CD14-positive monocyte (primary cell): ENCODE measurements around the gene ARL15. TPM values are rescaled to one million over a fixed set of nuclear protein-coding genes. Genes with fewer than 3 reads are reported as not detected.

Source experiments
- DNase-seq, 3 donors: peaks; one replicate each; pipeline ENCODE4 v3.0.0-alpha.2; 2011 to 2022
- H2AFZ ChIP-seq: 2 replicates; pipeline ENCODE4 v1.6.0; 2012; ENCODE audit warnings: mild to moderate bottlenecking, low read depth, low read length, inconsistent platforms; ENCODE audit not compliant: insufficient read depth, poor library complexity, severe bottlenecking
- H3K27ac ChIP-seq, 2 donors: 1 replicate in 1 of 2; 2 replicates in 1 of 2; pipeline ENCODE4 v1.5.1; 2012 to 2013; ENCODE audit warnings: low read length in 2 of 2, control low read depth in 1 of 2, inconsistent platforms in 1 of 2, low read depth in 1 of 2, mild to moderate bottlenecking in 1 of 2
- H3K27me3 ChIP-seq, 2 donors: one replicate each; pipeline versions ENCODE4 v1.6.0 to v1.6.1; 2011 to 2013; ENCODE audit warnings: low read length in 2 of 2; ENCODE audit not compliant: control insufficient read depth in 2 of 2, insufficient read depth in 2 of 2
- H3K36me3 ChIP-seq, 2 donors: replicated peaks in 1 of 2; 1 replicate in 1 of 2; 2 replicates in 1 of 2; pipeline versions ENCODE4 v1.5.1 to v1.6.1; 2012 to 2013; ENCODE audit warnings: low read length in 2 of 2, control low read depth in 1 of 2, inconsistent platforms in 1 of 2, mild to moderate bottlenecking in 1 of 2; ENCODE audit not compliant: insufficient read depth in 2 of 2, control insufficient read depth in 1 of 2
- H3K4me1 ChIP-seq, 2 donors: 1 replicate in 1 of 2; 2 replicates in 1 of 2; pipeline versions ENCODE4 v1.5.1 to v1.6.1; 2012 to 2013; ENCODE audit warnings: low read length in 2 of 2, control low read depth in 1 of 2, inconsistent platforms in 1 of 2, mild to moderate bottlenecking in 1 of 2, moderate library complexity in 1 of 2; ENCODE audit not compliant: insufficient read depth in 2 of 2, control insufficient read depth in 1 of 2
- H3K4me2 ChIP-seq: replicated peaks from 2 replicates; pipeline ENCODE3; 2012; ENCODE audit warnings: low read length, moderate library complexity, mild to moderate bottlenecking; ENCODE audit not compliant: poor library complexity, severe bottlenecking; ENCODE audit errors: extremely low read depth
- H3K4me3 ChIP-seq, 3 experiments: fragments of 200-600 bp in 1 of 3; sonication (generic) in 1 of 3; replicated peaks in 1 of 3; 1 replicate in 2 of 3; 2 replicates in 1 of 3; pipeline ENCODE4 v1.5.1; 2011 to 2013; ENCODE audit warnings: low read length in 3 of 3, mild to moderate bottlenecking in 3 of 3, control low read depth in 2 of 3, low read depth in 2 of 3, inconsistent platforms in 1 of 3, moderate library complexity in 1 of 3
- H3K79me2 ChIP-seq: 2 replicates; pipeline ENCODE4 v1.6.0; 2012; ENCODE audit warnings: mild to moderate bottlenecking, control low read depth, inconsistent platforms, low read length, moderate library complexity; ENCODE audit not compliant: insufficient read depth
- H3K9ac ChIP-seq: 2 replicates; pipeline ENCODE4 v1.6.0; 2017; ENCODE audit warnings: low read length, mild to moderate bottlenecking; ENCODE audit not compliant: insufficient read depth, poor library complexity, severe bottlenecking
- H3K9me3 ChIP-seq, 2 donors: replicated peaks in 1 of 2; 1 replicate in 1 of 2; 2 replicates in 1 of 2; pipeline versions ENCODE4 v1.5.1 to v1.6.1; 2012 to 2013; ENCODE audit warnings: low read length in 2 of 2, control low read depth in 1 of 2; ENCODE audit not compliant: control insufficient read depth in 1 of 2, insufficient read depth in 1 of 2
- H4K20me1 ChIP-seq: 2 replicates; pipeline ENCODE4 v1.6.0; 2012; ENCODE audit warnings: mild to moderate bottlenecking, low read length, control low read depth, moderate library complexity; ENCODE audit not compliant: insufficient read depth
- H3K27ac Mint-ChIP-seq, 7 donors: one replicate each; pipeline ENCODE4 v1.8.0; 2020; ENCODE audit warnings: mild to moderate bottlenecking in 7 of 7, mixed read lengths in 7 of 7, moderate library complexity in 6 of 7, inconsistent platforms in 2 of 7
- H3K27me3 Mint-ChIP-seq, 3 donors: one replicate each; pipeline ENCODE4 v1.8.0; 2021 to 2022; ENCODE audit warnings: low read depth in 3 of 3, mild to moderate bottlenecking in 3 of 3, mixed read lengths in 3 of 3, moderate library complexity in 3 of 3, inconsistent platforms in 1 of 3
- H3K36me3 Mint-ChIP-seq, 2 donors: one replicate each; pipeline ENCODE4 v1.8.0; 2020; ENCODE audit warnings: mixed read lengths in 2 of 2, inconsistent platforms in 1 of 2, mild to moderate bottlenecking in 1 of 2
- H3K4me1 Mint-ChIP-seq: one replicate; pipeline ENCODE4 v1.8.0; 2020; ENCODE audit warnings: mild to moderate bottlenecking, mixed read lengths
- H3K4me3 Mint-ChIP-seq, 2 donors: one replicate each; pipeline ENCODE4 v1.8.0; 2020; ENCODE audit warnings: mild to moderate bottlenecking in 2 of 2, mixed read lengths in 2 of 2, moderate library complexity in 1 of 2
- H3K9me3 Mint-ChIP-seq, 7 donors: one replicate each; pipeline ENCODE4 v1.8.0; 2020 to 2022; ENCODE audit warnings: mixed read lengths in 7 of 7, mild to moderate bottlenecking in 6 of 7, moderate library complexity in 6 of 7, inconsistent platforms in 2 of 7
- CTCF ChIP-seq: fragments of 200-600 bp; IDR thresholded peaks from one replicate; pipeline ENCODE4 v1.8.0; 2022; ENCODE audit warnings: antibody characterized with exemption, mild to moderate bottlenecking
- WGBS: methylation state at CpG from one replicate; pipeline ENCODE4 v1.1.5; 2013; ENCODE audit warnings: missing lambda C conversion rate; ENCODE audit not compliant: insufficient coverage; 5-methylcytosine and 5-hydroxymethylcytosine counted together
- intact Hi-C, 2 donors: fragments of 100-400 bp; cut with micrococcal nuclease; formaldehyde crosslinking; loops; one replicate each; pipeline versions ENCODE4 v1.15.0 to v1.15.1; 2023
- polyA plus RNA-seq, 3 donors: library from polyadenylated mRNA; depleted of rRNA in 1 of 3; unstranded in 2 of 3; stranded (reverse) in 1 of 3; fragments of 300-500 nt in 2 of 3; fragments of >200 nt in 1 of 3; fragmentation: Illumina TruSeq in 2 of 3; gene quantifications; 1 replicate in 2 of 3; 2 replicates in 1 of 3; pipeline ENCODE4 v1.2.3, GENCODE V29; 2012 to 2021

Gene ARL15
- polyA plus RNA-seq, 3 donors: 10.5 to 27.6 (median 18.0) TPM

GRCh38 chr5:53969176-53969730, 341.1 kb downstream of the ARL15 start:
- no peak for TF ChIP-seq CTCF

DNA sequence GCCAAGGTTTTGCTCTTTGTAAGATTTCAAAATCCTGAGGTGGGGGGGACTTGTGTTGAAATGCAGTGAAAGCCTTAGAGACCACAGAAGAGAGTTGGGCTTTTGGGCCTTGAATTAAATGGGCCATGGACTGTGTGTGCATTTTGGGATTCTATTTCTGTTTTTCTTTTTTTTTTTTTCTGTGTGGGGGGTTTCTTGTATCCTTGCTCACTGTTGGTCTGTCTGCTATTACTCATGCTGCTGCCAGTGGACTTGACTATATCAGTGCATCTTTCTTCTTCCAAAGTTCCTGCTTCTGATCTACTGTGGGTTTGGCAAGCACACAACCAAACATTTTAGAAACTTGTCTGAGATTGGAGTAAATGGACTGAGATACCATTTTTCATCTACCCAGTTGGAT, 344.9 kb downstream of the ARL15 start:
- no peaks in the 10 kb centered on the region for H3K4me1 ChIP-seq
- H3K79me2 ChIP-seq: no peaks in the 10 kb centered on the region
- H3K27me3 Mint-ChIP-seq: peaks cover 0 to 2% (median 2%) of the 10 kb centered on the region in 3 donors
- H3K36me3 Mint-ChIP-seq: peaks cover 11 to 18% of the 10 kb centered on the region in 2 donors
- no peak overlapping the region for H3K9ac ChIP-seq
- H3K9me3 ChIP-seq: no peaks in the 10 kb centered on the region
- peaks cover 0 to 2% of the 10 kb centered on the region in 2 donors for H3K36me3 ChIP-seq
- intact Hi-C loops: no loop called here
- H3K4me2 ChIP-seq: no peak overlapping the region
- H4K20me1 ChIP-seq: no peaks in the 10 kb centered on the region
- no peak overlapping the region for H3K4me3 ChIP-seq
- H3K4me3 Mint-ChIP-seq: no peak overlapping the region
- H3K4me1 Mint-ChIP-seq: no peaks in the 10 kb centered on the region
- no peak for TF ChIP-seq CTCF
- H3K9me3 Mint-ChIP-seq: peaks cover 0 to 4% (median 2%) of the 10 kb centered on the region in 7 donors
- H3K27me3 ChIP-seq: no peaks in the 10 kb centered on the region
- H3K27ac ChIP-seq: no peak overlapping the region
- DNase-seq: no peak
- H3K27ac Mint-ChIP-seq: no peak overlapping the region
- H2AFZ ChIP-seq: no peak overlapping the region

More at GRCh38 chr5:53969176-53969730, 341.1 kb downstream of the ARL15 start:
- Mint-ChIP-seq H3K4me3 (no peak overlapping the region), H3K4me1 (no peaks in the 10 kb centered on the region), H3K27ac (no peak overlapping the region), H3K36me3 (peaks cover 9 to 22% of the 10 kb centered on the region in 2 donors), H3K27me3 (peaks cover 0 to 2% (median 0%) of the 10 kb centered on the region in 3 donors), H3K9me3 (peaks cover 0 to 4% (median 2%) of the 10 kb centered on the region in 7 donors)
- no peaks in the 10 kb centered on the region for H3K79me2 ChIP-seq
- no peak overlapping the region for H3K4me2 ChIP-seq
- H3K4me3 ChIP-seq: no peak overlapping the region
- no peaks in the 10 kb centered on the region for H3K4me1 ChIP-seq
- no peak overlapping the region for H2AFZ ChIP-seq
- no peak for DNase-seq
- H3K36me3 ChIP-seq: no peaks in the 10 kb centered on the region
- no peak overlapping the region for H3K9ac ChIP-seq
- no peaks in the 10 kb centered on the region for H3K9me3 ChIP-seq
- no peaks in the 10 kb centered on the region for H3K27me3 ChIP-seq
- intact Hi-C loops: no loop called here
- WGBS: no CpG with 5 or more reads among the region's 2 CpGs
- H3K27ac ChIP-seq: no peak overlapping the region
- no peaks in the 10 kb centered on the region for H4K20me1 ChIP-seq
